HTR-8/SVneo (cell line): ENCODE measurements around the gene RRP12.
"Not testable (repeated sequence)": the region's sequence is repeated elsewhere in the genome, so short reads cannot be mapped to it uniquely, and the experiment has no call there.

Source experiments
- DNase-seq: peaks from one replicate; pipeline ENCODE4 v3.0.0; 2011; ENCODE audit warnings: low spot score, mixed read lengths; ENCODE audit not compliant: insufficient read length
- FAIRE-seq: peaks from 2 replicates; lab custom pipeline; 2011; peaks lifted over from hg19 to GRCh38; lab: Jason Lieb, UNC

Gene RRP12

GRCh38 chr10:97371696-97372095 is 29.4 kb downstream of the RRP12 start:
- no peak for DNase-seq
- FAIRE-seq: no peak

GRCh38 chr10:97367126-97367649 is 34.0 kb downstream of the RRP12 start:
- DNase-seq (no peak), FAIRE-seq (no peak)

- DNase-seq (no peak), FAIRE-seq (no peak)
These were observed 34.6 kb downstream of the RRP12 start for GRCh38 chr10:97366572-97366971.

GRCh38 chr10:97365761-97366351 is 35.3 kb downstream of the RRP12 start:
- no peak for FAIRE-seq
- DNase-seq: no peak

GRCh38 chr10:97363071-97363470 is 38.1 kb downstream of the RRP12 start:
- DNase-seq (no peak), FAIRE-seq (no peak)

- no peak for DNase-seq
- no peak for FAIRE-seq
These were observed 38.7 kb downstream of the RRP12 start for GRCh38 chr10:97362310-97363033.

GRCh38 chr10:97361537-97361901 is 39.6 kb downstream of the RRP12 start:
- no peak for FAIRE-seq
- DNase-seq: no peak

- no peak for FAIRE-seq
- no peak for DNase-seq
These were observed 40.2 kb downstream of the RRP12 start for GRCh38 chr10:97360705-97361536.

- DNase-seq (no peak), FAIRE-seq (no peak)
These were observed 42.4 kb downstream of the RRP12 start for GRCh38 chr10:97358781-97359180.

GRCh38 chr10:97358349-97358748 is 42.8 kb downstream of the RRP12 start:
- no peak for DNase-seq
- FAIRE-seq: no peak

- FAIRE-seq (no peak), DNase-seq (no peak)
These were observed 44.2 kb downstream of the RRP12 start for GRCh38 chr10:97356918-97357317.

- no peak for FAIRE-seq
- DNase-seq: no peak
These were observed 44.7 kb downstream of the RRP12 start for GRCh38 chr10:97356318-97356914.

- FAIRE-seq: no peak
- DNase-seq: no peak
These were observed 45.6 kb downstream of the RRP12 start for GRCh38 chr10:97355571-97355975.

GRCh38 chr10:97353945-97354344 is 47.2 kb downstream of the RRP12 start:
- DNase-seq (no peak), FAIRE-seq (no peak)

GRCh38 chr10:97349752-97350513 is 51.2 kb downstream of the RRP12 start:
- DNase-seq (no peak), FAIRE-seq (no peak)

- no peak for DNase-seq
- FAIRE-seq: no peak
These were observed 53.8 kb downstream of the RRP12 start for GRCh38 chr10:97347317-97347716.

- FAIRE-seq, DNase-seq: not testable (repeated sequence)
These were observed 57.5 kb downstream of the RRP12 start for GRCh38 chr10:97343664-97344063.

- FAIRE-seq (no peak), DNase-seq (no peak)
These were observed 59.7 kb downstream of the RRP12 start for GRCh38 chr10:97341416-97341815.

GRCh38 chr10:97338041-97338440 is 63.1 kb downstream of the RRP12 start:
- no peak for FAIRE-seq
- no peak for DNase-seq
